Mammary epithelial cell (primary cell): ENCODE results near the gene C1orf53.

Source experiments
- EZH2 ChIP-seq: IDR thresholded peaks from 2 replicates; pipeline ENCODE4 v1.6.1; 2012; ENCODE audit warnings: low read length, inconsistent platforms, borderline replicate concordance
- TF ChIP-seq, protein P1 (sequence below), 2 donors: IDR thresholded peaks in 1 of 2; conservative IDR thresholded peaks in 1 of 2; 2 replicates each; pipeline ENCODE4 v1.5.1; 2011 to 2012; ENCODE audit warnings: inconsistent platforms in 2 of 2, low read length in 2 of 2, mild to moderate bottlenecking in 2 of 2, control low read depth in 1 of 2, low read depth in 1 of 2; ENCODE audit not compliant: insufficient read depth in 1 of 2; ENCODE audit errors: extremely low read depth in 1 of 2

DNA sequence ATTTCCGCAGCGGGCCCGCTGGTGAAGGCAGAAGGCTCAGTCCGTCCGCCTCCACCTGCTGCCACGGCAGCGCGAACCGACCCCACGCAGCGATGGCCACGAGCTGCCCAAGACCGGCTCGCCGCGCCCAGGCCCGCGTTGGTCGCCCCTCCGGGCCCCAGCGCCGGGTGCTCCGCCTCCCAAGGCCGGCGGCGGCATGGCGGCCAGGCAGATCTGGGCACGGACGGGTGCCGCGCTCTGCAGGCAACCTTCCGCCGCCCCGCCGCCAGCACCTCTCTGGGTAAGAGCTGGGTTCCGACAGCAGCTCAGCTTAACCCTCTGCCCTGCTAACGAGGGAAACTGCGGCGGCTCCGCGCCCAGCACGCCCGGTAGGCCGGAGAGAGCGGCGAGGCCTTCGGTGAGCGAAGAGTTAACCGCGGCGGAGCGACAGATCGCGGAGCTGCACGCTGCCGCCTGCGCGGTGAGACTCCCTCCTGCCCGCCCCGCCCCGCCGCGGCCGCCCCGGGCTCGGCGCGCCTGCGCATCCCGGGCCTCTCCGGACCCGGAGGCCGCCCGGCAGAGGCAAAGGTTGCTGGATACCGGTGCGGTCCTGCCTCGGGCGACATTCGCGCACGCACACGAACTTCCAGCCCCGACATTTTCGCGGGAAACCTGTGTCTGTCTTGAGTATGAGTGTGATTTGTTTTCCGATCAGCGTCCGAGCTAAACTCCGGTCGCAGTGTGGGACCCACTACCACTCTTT, at the start of gene C1orf53:
- TF ChIP-seq, protein P1, sequence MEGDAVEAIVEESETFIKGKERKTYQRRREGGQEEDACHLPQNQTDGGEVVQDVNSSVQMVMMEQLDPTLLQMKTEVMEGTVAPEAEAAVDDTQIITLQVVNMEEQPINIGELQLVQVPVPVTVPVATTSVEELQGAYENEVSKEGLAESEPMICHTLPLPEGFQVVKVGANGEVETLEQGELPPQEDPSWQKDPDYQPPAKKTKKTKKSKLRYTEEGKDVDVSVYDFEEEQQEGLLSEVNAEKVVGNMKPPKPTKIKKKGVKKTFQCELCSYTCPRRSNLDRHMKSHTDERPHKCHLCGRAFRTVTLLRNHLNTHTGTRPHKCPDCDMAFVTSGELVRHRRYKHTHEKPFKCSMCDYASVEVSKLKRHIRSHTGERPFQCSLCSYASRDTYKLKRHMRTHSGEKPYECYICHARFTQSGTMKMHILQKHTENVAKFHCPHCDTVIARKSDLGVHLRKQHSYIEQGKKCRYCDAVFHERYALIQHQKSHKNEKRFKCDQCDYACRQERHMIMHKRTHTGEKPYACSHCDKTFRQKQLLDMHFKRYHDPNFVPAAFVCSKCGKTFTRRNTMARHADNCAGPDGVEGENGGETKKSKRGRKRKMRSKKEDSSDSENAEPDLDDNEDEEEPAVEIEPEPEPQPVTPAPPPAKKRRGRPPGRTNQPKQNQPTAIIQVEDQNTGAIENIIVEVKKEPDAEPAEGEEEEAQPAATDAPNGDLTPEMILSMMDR (conservative IDR thresholded peaks at IDR 0.05 in 1 of 2, IDR thresholded peaks at IDR 0.05 in 1 of 2; ENCODE audit: extremely low read depth in 1 of 2, insufficient read depth in 1 of 2, low read depth in 1 of 2, low read length in 2 of 2): no peak
- no peak for TF ChIP-seq EZH2
